IPS DF 4.7 (cell line): Measurements from ENCODE around the gene NR2F1.
"Not testable (repeated sequence)": the region's sequence is repeated elsewhere in the genome, so short reads cannot be mapped to it uniquely, and the experiment has no call there.

Experiments
- DNase-seq: peaks from one replicate; pipeline ENCODE4 v3.0.0-alpha.2; 2013; ENCODE audit warnings: low spot score; ENCODE audit errors: extremely low read depth

Gene NR2F1

GRCh38 chr5:93582677-93583438 is at the start of gene NR2F1:
Gene NR2F1 (plus strand): TSS chr5:93583222. CDS start chr5:93585024, 1,802 bp downstream.
- no peak for DNase-seq

DNA sequence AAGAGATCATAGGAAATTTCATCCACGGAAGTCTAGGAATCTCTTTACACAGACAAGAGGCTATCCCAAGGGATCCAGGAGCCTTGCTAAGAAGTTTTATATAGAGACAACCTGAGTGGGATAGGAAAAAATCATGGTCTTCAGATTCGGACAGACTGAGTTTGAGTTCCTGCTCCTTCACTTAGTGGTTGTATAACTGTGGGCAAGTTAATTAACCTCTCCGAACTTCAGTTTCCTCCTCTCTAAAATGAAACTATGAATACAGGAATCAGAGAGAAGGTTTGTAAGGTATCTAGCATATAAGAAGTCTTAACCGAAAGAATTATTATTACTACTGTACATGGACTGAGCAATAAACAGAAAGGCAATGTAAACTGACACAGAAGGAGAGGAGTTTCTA is 37.1 kb upstream of the NR2F1 start:
- no peak for DNase-seq

- not testable (repeated sequence) for DNase-seq
Observed at GRCh38 chr5:93549594-93549993, 33.4 kb upstream of the NR2F1 start.

GRCh38 chr5:93557021-93557604 is 25.9 kb upstream of the NR2F1 start:
- no peak for DNase-seq

- DNase-seq, result no peak
Observed at GRCh38 chr5:93566091-93566490, 16.9 kb upstream of the NR2F1 start.

DNA sequence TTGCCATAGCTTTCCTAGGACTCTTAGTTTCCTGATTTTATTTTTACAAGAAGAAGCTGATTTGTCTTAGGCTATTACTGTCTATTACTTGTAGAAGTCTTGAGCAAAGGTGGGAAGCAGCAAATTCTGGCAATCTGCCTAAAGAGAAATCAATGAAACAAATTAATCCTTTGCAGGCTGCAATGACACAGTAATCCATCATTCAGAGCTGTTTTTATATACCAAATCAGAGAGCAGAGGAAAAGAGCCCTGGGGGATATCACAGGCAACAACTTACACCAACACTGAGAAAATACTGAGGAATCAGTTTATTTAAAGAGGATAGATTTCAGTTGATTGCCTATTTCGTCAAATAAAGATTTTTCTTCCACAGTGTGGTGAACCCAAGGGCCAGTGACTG is 15.6 kb upstream of the NR2F1 start:
- DNase-seq, result no peak

- DNase-seq, result no peak
Observed at GRCh38 chr5:93569300-93570160, 13.5 kb upstream of the NR2F1 start.

DNA sequence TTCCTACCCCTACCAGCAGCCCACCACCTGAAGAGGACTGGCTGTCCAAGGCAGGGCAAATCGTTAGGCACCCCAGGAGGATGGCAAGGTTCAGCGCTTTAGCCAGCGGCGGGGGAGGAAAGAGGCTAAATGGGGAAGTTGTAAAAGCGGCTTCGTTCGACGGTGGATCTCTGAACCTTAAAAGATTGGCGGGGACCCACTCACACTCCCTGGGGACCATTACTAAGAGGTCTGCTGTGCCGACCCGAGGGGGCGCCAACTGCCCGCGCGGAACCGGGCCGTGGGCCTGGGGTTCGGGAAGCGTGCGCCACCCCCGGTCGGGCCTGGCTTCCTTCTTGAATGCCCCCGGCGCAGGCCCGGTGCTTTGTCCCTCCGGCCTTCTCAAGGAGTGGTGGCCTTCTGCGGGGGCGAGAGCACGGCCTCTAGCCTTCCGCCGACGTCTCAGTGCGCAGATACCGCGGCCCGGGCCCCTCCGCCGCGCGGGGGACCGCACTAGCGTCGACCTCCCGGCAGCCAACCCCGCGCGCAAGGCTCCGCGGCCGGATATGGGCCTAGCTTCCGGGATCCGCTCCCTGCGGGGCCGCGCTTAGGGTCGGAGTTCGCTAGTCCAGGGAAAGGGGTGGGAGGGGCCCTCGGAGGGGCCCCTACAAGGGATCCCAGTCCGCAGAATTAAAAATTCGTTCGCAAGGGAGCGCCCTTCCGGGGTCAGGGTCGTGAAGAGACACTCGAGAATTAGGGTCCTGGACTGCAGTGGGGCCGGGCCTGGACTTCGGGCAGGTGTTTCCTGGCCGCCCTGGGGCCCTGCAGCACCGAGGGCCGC is 12.5 kb upstream of the NR2F1 start:
- DNase-seq, result no peak

GRCh38 chr5:93571114-93571949 is 11.7 kb upstream of the NR2F1 start:
- no peak for DNase-seq

GRCh38 chr5:93572101-93572607 is 10.9 kb upstream of the NR2F1 start:
- DNase-seq, result no peak

GRCh38 chr5:93572608-93573353 is 10.2 kb upstream of the NR2F1 start:
- no peak for DNase-seq

GRCh38 chr5:93573354-93574351 is 9.4 kb upstream of the NR2F1 start:
- DNase-seq, result no peak

GRCh38 chr5:93574491-93575305 is 8.3 kb upstream of the NR2F1 start:
- DNase-seq, result no peak

GRCh38 chr5:93575461-93576414 is 7.3 kb upstream of the NR2F1 start:
- no peak for DNase-seq

DNA sequence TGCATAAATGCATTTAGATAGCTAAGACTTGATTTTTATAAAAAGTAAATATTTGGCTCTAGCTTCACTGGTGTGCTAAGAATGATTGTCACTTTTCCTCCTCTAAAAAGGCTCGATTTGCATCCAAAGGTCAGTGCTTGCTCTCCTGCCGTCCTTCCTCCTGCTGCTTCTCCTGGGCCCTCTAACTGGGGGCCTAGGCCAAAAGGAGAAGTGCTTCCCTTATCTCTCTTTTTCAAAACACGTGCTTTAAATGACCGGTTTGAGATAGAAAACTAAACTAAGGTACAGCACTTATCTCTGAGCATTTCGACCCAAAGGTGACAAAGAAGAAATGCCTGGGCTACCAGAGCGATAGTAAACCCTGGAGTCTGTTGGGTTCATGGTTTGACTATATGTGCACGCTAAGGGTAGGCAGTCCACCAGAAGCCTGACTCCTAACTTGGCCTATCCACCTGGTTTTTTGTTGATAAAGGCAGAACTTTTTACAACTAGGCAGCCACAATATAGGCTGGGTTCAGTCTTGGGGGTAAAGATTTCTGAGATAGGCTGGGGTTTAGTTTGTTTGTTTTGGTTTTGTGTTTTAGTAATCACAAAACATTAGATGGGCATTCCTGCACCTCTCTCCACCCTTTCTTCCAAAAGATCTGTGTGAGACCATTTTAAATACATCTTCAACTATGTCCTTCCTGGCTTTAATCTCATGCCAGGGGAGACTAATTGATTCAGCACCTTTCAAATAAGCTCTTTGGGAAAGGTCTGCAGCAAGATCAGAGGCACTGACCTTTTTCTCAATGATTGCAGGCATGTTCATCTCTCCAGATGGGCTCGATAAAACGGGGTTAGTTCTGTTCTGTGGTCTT is 5.8 kb upstream of the NR2F1 start:
- DNase-seq, result no peak
